ENCODE results near the gene CCL5. TPM values are rescaled to one million over a fixed set of nuclear protein-coding genes. Genes with fewer than 3 reads are reported as not detected.

CCL5 gene
- total RNA-seq, 1 experiment from 2014 or later, result not detected

DNA sequence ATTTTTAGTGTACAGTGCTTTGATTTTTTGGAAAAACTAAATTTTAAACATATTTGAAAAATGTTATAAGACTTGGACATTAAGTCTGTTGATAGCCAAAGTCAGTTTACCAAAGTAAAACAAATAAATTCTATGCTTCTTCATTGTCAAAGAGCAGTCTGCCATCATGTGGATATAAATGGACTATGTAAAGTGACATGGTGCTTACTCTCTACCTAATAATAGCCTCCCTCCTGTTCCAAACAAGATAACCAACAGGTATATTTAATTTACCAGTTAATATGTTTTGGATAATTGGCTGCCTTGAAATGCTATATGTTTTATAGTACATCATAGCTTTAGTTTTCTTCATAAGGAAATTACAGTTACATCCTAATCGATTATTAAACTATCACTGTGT lies 55.0 kb downstream of the CCL5 start:
- Histone ChIP-seq H2BK120ac (ENCODE audit: low read depth, low read length, poor library complexity, severe bottlenecking) (no peak overlapping the region), H3K18ac (ENCODE audit: insufficient read length, low read depth, low read length) (no peak overlapping the region), H4K20me1 (ENCODE audit: control insufficient read depth, insufficient read depth, insufficient read length) (no peaks in the 10 kb centered on the region), H3K23me2 (ENCODE audit: insufficient read length, low read depth, low read length, poor library complexity, severe bottlenecking) (no peaks in the 10 kb centered on the region), H2BK5ac (ENCODE audit: insufficient read length, low read length) (no peak overlapping the region), H2AFZ (ENCODE audit: low read length) (no peak overlapping the region), H3K23ac (ENCODE audit: insufficient read length, low read depth, low read length) (no peak overlapping the region), H2BK12ac (ENCODE audit: insufficient read length, low read depth, low read length) (no peak overlapping the region), H3T11ph (ENCODE audit: low read length) (no peak overlapping the region), H4K5ac (ENCODE audit: insufficient read length, low read depth, low read length) (no peak overlapping the region), H2BK20ac (ENCODE audit: low read depth, low read length, poor library complexity, severe bottlenecking) (no peak overlapping the region), H3K79me2 (ENCODE audit: insufficient read depth, low read length) (no peaks in the 10 kb centered on the region; the same call in 1 of the 2 replicates), H3K27ac (ENCODE audit: insufficient read length, low read depth, low read length) (no peak overlapping the region), H2BK15ac (ENCODE audit: low read depth, low read length) (no peak overlapping the region), H3K4ac (ENCODE audit: low read depth, low read length) (no peak overlapping the region), H3K9ac (ENCODE audit: extremely low read depth, insufficient read length, low read length) (no peak overlapping the region), H2AK5ac (ENCODE audit: insufficient read length, low read length) (no peak overlapping the region), H3K56ac (ENCODE audit: insufficient read length, low read depth, low read length) (no peak overlapping the region), H3K14ac (ENCODE audit: insufficient read depth, low read length) (no peak overlapping the region), H4K8ac (replicated peaks; ENCODE audit: insufficient read length, low read depth, low read length) (no peak overlapping the region), H3K4me1 (ENCODE audit: insufficient read depth, low read length) (no peaks in the 10 kb centered on the region), H3K9me3 (ENCODE audit: control insufficient read depth, low read depth, low read length) (no peaks in the 10 kb centered on the region), H3K27me3 (ENCODE audit: insufficient read depth, low read length) (no peaks in the 10 kb centered on the region), H4K91ac (ENCODE audit: insufficient read length, low read depth, low read length) (no peak overlapping the region), H3K79me1 (ENCODE audit: insufficient read depth, low read depth, low read length, poor library complexity, severe bottlenecking) (no peaks in the 10 kb centered on the region), H3K4me2 (ENCODE audit: insufficient read depth, insufficient read length, low read length) (no peak overlapping the region)
- no peak overlapping the region for H3K27ac Mint-ChIP-seq
- no peaks in the 10 kb centered on the region for H3K4me1 Mint-ChIP-seq
- DNase-seq, result no peak
- WGBS (ENCODE audit: extremely low coverage, insufficient read length, low lambda C conversion rate), result no CpG with 5 or more reads among the region's 1 CpG
- H3K27me3 Mint-ChIP-seq (ENCODE audit: low read depth), result no peaks in the 10 kb centered on the region; the same call in 1 of the 2 replicates
- peaks cover 66 to 83% (median 83%) of the 10 kb centered on the region in 3 experiments; a peak in 6 of 7 replicates for H3K36me3 Mint-ChIP-seq (ENCODE audit: insufficient read depth in 1 of 3, low read depth in 3 of 3)
- H3K4me3 Mint-ChIP-seq, result no peak overlapping the region
- H3K9me3 Mint-ChIP-seq, result no peaks in the 10 kb centered on the region
- TF ChIP-seq, protein P1, sequence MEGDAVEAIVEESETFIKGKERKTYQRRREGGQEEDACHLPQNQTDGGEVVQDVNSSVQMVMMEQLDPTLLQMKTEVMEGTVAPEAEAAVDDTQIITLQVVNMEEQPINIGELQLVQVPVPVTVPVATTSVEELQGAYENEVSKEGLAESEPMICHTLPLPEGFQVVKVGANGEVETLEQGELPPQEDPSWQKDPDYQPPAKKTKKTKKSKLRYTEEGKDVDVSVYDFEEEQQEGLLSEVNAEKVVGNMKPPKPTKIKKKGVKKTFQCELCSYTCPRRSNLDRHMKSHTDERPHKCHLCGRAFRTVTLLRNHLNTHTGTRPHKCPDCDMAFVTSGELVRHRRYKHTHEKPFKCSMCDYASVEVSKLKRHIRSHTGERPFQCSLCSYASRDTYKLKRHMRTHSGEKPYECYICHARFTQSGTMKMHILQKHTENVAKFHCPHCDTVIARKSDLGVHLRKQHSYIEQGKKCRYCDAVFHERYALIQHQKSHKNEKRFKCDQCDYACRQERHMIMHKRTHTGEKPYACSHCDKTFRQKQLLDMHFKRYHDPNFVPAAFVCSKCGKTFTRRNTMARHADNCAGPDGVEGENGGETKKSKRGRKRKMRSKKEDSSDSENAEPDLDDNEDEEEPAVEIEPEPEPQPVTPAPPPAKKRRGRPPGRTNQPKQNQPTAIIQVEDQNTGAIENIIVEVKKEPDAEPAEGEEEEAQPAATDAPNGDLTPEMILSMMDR (conservative IDR thresholded peaks at IDR 0.05), result no peak

Other genes with a start within 250 kb of the CCL5 start
- 15.0 and 15.9 TPM in 2 replicates for gene RASL10B, start 148.7 kb downstream of the CCL5 start, total RNA-seq (2021)
- gene GAS2L2, start 127.1 kb downstream of the CCL5 start, total RNA-seq (2021), result not detected in 2 replicates
- gene C17orf50, start 119.5 kb downstream of the CCL5 start, total RNA-seq (2021), result not detected in 2 replicates
- gene MMP28, start 84.7 kb downstream of the CCL5 start, total RNA-seq (2021), result not detected in 2 replicates
- gene TAF15, start 70.9 kb downstream of the CCL5 start, total RNA-seq (2021), result 290 and 304 TPM in 2 replicates
- not detected in 2 replicates for gene HEATR9, start 11.5 kb downstream of the CCL5 start, total RNA-seq (2021)
- gene RDM1, start 50.4 kb upstream of the CCL5 start, total RNA-seq (2021), result 9.0 and 9.8 TPM in 2 replicates
- gene LYZL6, start 63.4 kb upstream of the CCL5 start, total RNA-seq (2021), result not detected in 2 replicates
- not detected in 2 replicates for gene CCL16, start 101.1 kb upstream of the CCL5 start, total RNA-seq (2021)
- gene CCL14, start 106.4 kb upstream of the CCL5 start, total RNA-seq (2021), result not detected in 2 replicates
- gene CCL15, start 121.2 kb upstream of the CCL5 start, total RNA-seq (2021), result not detected in 2 replicates
- not detected in 2 replicates for gene CCL23, start 137.6 kb upstream of the CCL5 start, total RNA-seq (2021)
- not detected in 2 replicates for gene CCL18, start 183.9 kb upstream of the CCL5 start, total RNA-seq (2021)
- not detected in 2 replicates for gene CCL3, start 209.8 kb upstream of the CCL5 start, total RNA-seq (2021)
- not detected in 2 replicates for gene CCL4, start 223.5 kb upstream of the CCL5 start, total RNA-seq (2021)

Measured in H9 (cell line).